Lower leg skin (tissue), 3 donors: Measurements from ENCODE around the gene ALKBH3.

Experiments
- CTCF ChIP-seq, 3 donors: fragments of 450-650 bp; IDR thresholded peaks; one replicate each; pipeline ENCODE4 v1.5.1; 2016; ENCODE audit warnings: antibody characterized with exemption in 3 of 3, mild to moderate bottlenecking in 3 of 3, moderate library complexity in 2 of 3
- POLR2A ChIP-seq, 2 donors: fragments of 450-650 bp; IDR thresholded peaks; one replicate each; pipeline ENCODE4 v1.6.1; 2016 to 2017; ENCODE audit warnings: antibody characterized with exemption in 2 of 2, mild to moderate bottlenecking in 1 of 2, moderate library complexity in 1 of 2

- TF ChIP-seq CTCF (IDR thresholded peaks at IDR 0.05) (no peak), POLR2A (IDR thresholded peaks at IDR 0.05) (no peak)
Observed at GRCh38 chr11:43908683-43909082, 28.1 kb downstream of the ALKBH3 start.
